Measurements from ENCODE around the gene FBLL1.

- TF ChIP-seq CTCF (IDR thresholded peaks at IDR 0.05; ENCODE audit: insufficient read depth, low read depth, low read length), result no peak
- TF ChIP-seq EZH2 (IDR thresholded peaks at IDR 0.05; ENCODE audit: insufficient read depth, low read length), result no peak
Measured at GRCh38 chr5:168563959-168564358, 34.9 kb downstream of the FBLL1 start.
